Kidney (tissue), 14 donors: ENCODE measurements around the gene NAMPT. TPM values are rescaled to one million over a fixed set of nuclear protein-coding genes. Genes with fewer than 3 reads are reported as not detected.

ENCODE experiments used
- DNase-seq, 5 donors: peaks; one replicate each; pipeline ENCODE4 v3.0.0-alpha.2; 2013 to 2020
- FAIRE-seq: peaks from 2 replicates; lab custom pipeline; 2012; peaks lifted over from hg19 to GRCh38; lab: Jason Lieb, UNC
- H3K27ac ChIP-seq, 2 donors: one replicate each; pipeline ENCODE4 v1.7.0; 2013; ENCODE audit warnings: low read depth in 2 of 2, low read length in 2 of 2, inconsistent platforms in 1 of 2
- H3K27me3 ChIP-seq: one replicate; pipeline ENCODE4 v1.7.1; 2013; ENCODE audit warnings: low read length, inconsistent platforms; ENCODE audit not compliant: control insufficient read depth, insufficient read depth
- H3K36me3 ChIP-seq, 3 donors: one replicate each; pipeline versions ENCODE4 v1.7.0 to v1.7.1; 2013; ENCODE audit warnings: low read length in 3 of 3, control low read depth in 1 of 3, inconsistent platforms in 1 of 3; ENCODE audit not compliant: insufficient read depth in 3 of 3, control insufficient read depth in 2 of 3
- H3K4me1 ChIP-seq, 3 donors: one replicate each; pipeline versions ENCODE4 v1.7.0 to v1.7.1; 2013; ENCODE audit warnings: low read length in 3 of 3, inconsistent platforms in 1 of 3, low read depth in 1 of 3; ENCODE audit not compliant: control insufficient read depth in 2 of 3, insufficient read depth in 2 of 3
- H3K4me3 ChIP-seq, 3 donors: one replicate each; pipeline versions ENCODE4 v1.7.0 to v1.8.1; 2013; ENCODE audit warnings: low read length in 3 of 3, control low read depth in 1 of 3, inconsistent platforms in 1 of 3
- H3K9ac ChIP-seq, 3 donors: one replicate each; pipeline versions ENCODE4 v1.7.0 to v1.7.1; 2013; ENCODE audit warnings: low read length in 3 of 3, control low read depth in 1 of 3, inconsistent platforms in 1 of 3
- H3K9me3 ChIP-seq, 3 donors: one replicate each; pipeline versions ENCODE4 v1.7.0 to v1.7.1; 2013; ENCODE audit warnings: low read length in 3 of 3, control low read depth in 1 of 3, inconsistent platforms in 1 of 3; ENCODE audit not compliant: control insufficient read depth in 2 of 3, insufficient read depth in 1 of 3
- intact Hi-C: fragments of 100-400 bp; cut with DNase I; formaldehyde crosslinking; loops from one replicate; pipeline ENCODE4 v1.11.1; 2022
- polyA plus RNA-seq: library from polyadenylated mRNA; stranded (reverse); fragments of 350-450 nt; fragmentation: Illumina TruSeq; extraction: RNeasy Lipid Tissue Mini Kit (QIAGEN cat#74804); gene quantifications from one replicate; pipeline ENCODE4 v1.2.3, GENCODE V29; 2014; ENCODE audit warnings: low read depth, low replicate concordance; ENCODE audit not compliant: insufficient read depth
- total RNA-seq: library from RNA; stranded (reverse); fragmentation: NEBNext Ultra II Directional; extraction: Animal tissue kit (Norgen Biotek cat#: 25700); gene quantifications from one replicate; pipeline ENCODE4 v1.2.1, GENCODE V29; 2021
- TF ChIP-seq, protein P1 (sequence below): IDR thresholded peaks from 3 replicates; pipeline ENCODE4 v1.5.1; 2012; ENCODE audit warnings: mild to moderate bottlenecking, moderate library complexity, borderline replicate concordance; ENCODE audit not compliant: insufficient read depth; ENCODE audit errors: extremely low read depth
- donor health status: control.
- donor health status: control.
- donor health status: control.
- donor health status: control.
- donor health status: control.
- donor health status: DM: yes; HTN: yes; CAD: no.
- donor health status: Normal renal cell carcinoma (clear cell type).

The NAMPT gene
- total and polyA plus RNA-seq, 2 donors from 2014 or later, result 16.5 to 217 TPM

DNA sequence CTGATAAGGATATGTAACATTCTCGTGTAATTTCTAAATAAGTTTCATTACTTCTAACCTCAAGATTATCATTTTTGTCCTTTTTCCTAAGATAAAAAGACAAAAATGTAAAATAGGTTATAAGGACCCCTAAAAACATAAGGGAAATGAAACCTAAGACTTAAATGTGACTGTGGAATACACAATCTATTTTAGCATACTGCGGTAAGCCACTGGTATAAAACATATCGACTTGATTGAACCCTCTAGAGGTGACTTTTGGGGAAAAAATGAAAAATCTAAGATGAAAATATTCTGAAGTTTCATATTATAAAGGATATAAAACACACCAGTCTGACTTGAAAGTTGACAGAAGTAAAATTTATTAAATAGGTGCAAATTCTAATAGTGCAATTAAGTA lies 1.9 kb downstream of the NAMPT start:
- no peak for DNase-seq
- Histone ChIP-seq H3K9ac (no peak overlapping the region), H3K4me3 (no peak overlapping the region), H3K27ac (no peak overlapping the region), H3K27me3 (no peaks in the 10 kb centered on the region), H3K9me3 (no peaks in the 10 kb centered on the region), H3K4me1 (peaks cover 0 to 10% (median 4%) of the 10 kb centered on the region in 3 donors), H3K36me3 (no peaks in the 10 kb centered on the region)
- TF ChIP-seq, protein P1, sequence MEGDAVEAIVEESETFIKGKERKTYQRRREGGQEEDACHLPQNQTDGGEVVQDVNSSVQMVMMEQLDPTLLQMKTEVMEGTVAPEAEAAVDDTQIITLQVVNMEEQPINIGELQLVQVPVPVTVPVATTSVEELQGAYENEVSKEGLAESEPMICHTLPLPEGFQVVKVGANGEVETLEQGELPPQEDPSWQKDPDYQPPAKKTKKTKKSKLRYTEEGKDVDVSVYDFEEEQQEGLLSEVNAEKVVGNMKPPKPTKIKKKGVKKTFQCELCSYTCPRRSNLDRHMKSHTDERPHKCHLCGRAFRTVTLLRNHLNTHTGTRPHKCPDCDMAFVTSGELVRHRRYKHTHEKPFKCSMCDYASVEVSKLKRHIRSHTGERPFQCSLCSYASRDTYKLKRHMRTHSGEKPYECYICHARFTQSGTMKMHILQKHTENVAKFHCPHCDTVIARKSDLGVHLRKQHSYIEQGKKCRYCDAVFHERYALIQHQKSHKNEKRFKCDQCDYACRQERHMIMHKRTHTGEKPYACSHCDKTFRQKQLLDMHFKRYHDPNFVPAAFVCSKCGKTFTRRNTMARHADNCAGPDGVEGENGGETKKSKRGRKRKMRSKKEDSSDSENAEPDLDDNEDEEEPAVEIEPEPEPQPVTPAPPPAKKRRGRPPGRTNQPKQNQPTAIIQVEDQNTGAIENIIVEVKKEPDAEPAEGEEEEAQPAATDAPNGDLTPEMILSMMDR, result no peak
- peak; percentile 39 for FAIRE-seq
- intact Hi-C loops, result no loop called here

DNA sequence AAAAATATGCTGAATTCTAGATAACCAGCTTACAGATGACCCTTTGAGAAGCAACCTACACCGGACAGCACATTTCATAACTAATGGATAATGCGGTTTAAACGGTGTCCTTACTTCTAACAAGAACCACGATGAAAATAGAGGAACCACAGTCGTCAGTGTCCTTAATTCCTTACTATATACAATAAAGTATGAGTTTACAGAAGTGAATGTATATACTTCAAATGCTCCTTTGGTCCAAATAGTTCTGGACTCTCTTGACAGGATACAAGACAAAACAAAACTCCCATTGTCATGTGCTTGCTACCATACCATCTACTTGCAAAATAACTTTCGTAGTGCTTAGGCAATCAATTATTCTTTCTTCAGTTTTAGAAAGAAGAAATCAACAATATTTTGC lies 2.4 kb downstream of the NAMPT start:
- no peak for FAIRE-seq
- DNase-seq, result no peak
- H3K36me3 ChIP-seq, result no peaks in the 10 kb centered on the region
- no peaks in the 10 kb centered on the region for H3K27me3 ChIP-seq
- H3K4me1 ChIP-seq, result peaks cover 0 to 10% (median 4%) of the 10 kb centered on the region in 3 donors
- intact Hi-C loops, result no loop called here
- no peaks in the 10 kb centered on the region for H3K9me3 ChIP-seq
- H3K4me3 ChIP-seq, result peak overlapping the region in 1 of 3 donors; percentile 22
- TF ChIP-seq, protein P1, result no peak
- no peak overlapping the region for H3K27ac ChIP-seq
- no peak overlapping the region for H3K9ac ChIP-seq

DNA sequence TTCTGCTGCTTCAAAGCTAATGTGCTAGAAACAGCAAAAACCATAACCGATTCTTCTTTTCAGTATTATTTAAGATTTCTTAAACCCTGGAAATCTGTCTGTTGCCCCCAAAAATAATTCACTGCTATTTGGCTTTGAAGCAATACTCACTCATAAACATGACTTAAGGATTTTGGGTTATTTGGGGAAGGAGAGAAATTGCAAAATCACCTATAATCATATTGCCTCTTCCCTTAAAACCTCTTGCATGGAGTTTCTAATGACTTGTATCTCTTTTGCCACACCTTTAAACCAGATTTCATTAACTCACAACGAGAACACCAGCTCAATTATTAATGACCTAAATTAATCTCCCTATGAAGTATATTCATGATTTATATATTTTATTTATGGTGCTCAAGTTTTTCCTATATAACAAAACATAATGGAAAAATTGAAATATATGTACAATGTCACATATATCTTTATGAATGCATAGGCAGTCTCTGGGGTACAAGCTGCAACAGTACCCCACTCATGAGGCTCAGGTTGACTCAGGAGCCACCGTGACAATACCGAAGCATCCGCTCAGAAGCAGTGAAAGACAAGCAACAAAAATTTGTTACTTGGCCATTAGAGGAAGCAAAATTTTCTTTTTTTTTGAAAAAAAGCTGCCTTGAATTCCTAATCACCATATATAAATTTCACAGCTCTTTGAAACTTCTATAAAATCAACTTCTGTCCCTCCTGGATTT lies 3.0 kb downstream of the NAMPT start:
- TF ChIP-seq, protein P1, result no peak
- Histone ChIP-seq H3K27me3 (no peaks in the 10 kb centered on the region), H3K9me3 (no peaks in the 10 kb centered on the region), H3K36me3 (no peaks in the 10 kb centered on the region), H3K4me1 (peaks cover 0 to 10% (median 4%) of the 10 kb centered on the region in 3 donors), H3K27ac (no peak overlapping the region), H3K4me3 (no peak overlapping the region), H3K9ac (no peak overlapping the region)
- FAIRE-seq, result no peak
- no peak for DNase-seq
- intact Hi-C loops, result no loop called here
